Right lung (tissue), 5 donors: ENCODE data around the gene GATAD2B. TPM values are rescaled to one million over a fixed set of nuclear protein-coding genes. Genes with fewer than 3 reads are reported as not detected.
"Not testable (repeated sequence)": the region's sequence is repeated elsewhere in the genome, so short reads cannot be mapped to it uniquely, and the experiment has no call there.

Experiments
- DNase-seq, 2 donors: peaks; one replicate each; pipeline ENCODE4 v3.0.0-alpha.2; 2013
- polyA plus RNA-seq, 5 donors: library from polyadenylated mRNA; unstranded; fragments of 120-200 nt; gene quantifications; one replicate each; pipeline versions ENCODE4 v1.2.1 to v1.2.3, GENCODE V29; 2013; ENCODE audit warnings: inconsistent platforms in 1 of 5, low replicate concordance in 1 of 5; ENCODE audit not compliant: insufficient read length in 5 of 5, insufficient read depth in 1 of 5

Gene GATAD2B
- polyA plus RNA-seq, 5 donors, result 23.4 to 34.0 (median 28.7) TPM

- not testable (repeated sequence) for DNase-seq
Measured at GRCh38 chr1:153895866-153896265, 26.9 kb downstream of the GATAD2B start.

DNA sequence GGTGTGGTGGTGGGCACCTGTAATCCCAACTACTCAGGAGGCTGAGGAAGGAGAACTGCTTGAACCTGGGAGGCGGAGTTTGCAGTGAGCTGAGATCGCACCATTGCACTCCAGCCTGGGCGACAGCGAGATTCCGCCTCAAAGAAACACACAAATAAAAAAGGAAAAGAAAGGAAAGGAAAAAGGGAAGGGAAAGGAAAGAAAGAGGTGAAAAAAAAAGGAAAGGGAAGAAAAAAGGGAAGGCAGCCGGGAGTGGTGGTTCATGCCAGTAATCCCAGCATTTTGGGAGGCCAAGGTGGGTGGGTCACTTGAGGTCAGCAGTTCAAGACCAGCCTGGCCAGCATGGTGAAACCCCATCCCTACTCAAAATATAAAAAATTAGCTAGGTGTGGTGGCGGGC lies 31.7 kb downstream of the GATAD2B start:
- not testable (repeated sequence) for DNase-seq

GRCh38 chr1:153888533-153888932 lies 34.2 kb downstream of the GATAD2B start:
- no peak for DNase-seq

DNA sequence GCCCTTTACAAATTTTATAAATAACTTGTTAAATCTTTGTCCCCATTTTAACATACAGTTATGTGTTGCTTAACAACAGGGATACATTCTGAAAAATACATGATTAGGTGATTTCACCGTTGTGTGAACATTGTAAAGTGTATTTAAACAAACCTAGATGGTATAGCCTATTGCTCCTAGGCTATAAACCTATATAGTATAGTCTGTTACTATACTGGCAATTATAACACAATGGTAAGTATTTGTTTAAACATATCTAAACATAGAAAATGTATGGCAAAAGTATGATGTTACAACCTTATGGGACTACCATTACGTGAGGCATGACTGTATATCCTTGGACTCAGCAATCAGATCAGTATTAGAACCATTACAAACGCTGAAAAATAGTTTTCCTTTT lies 36.6 kb downstream of the GATAD2B start:
- DNase-seq, result no peak

DNA sequence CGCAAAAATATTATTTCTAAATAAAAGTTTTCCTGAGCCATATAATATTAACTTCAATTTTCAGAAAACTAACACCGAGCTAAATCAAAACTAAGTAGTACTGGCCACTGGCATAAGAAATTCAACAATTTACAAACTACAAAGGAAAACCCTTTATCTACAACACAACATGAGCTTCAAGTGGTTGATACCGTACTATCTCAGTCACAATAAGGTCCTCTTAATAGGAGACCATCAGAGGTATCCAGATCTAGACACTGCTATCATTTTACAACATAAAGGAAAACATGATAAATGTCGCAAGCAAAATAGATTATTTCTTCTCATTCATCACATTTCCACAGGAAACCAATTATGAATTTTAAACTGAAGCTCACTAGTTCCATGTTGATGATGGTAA lies 39.5 kb downstream of the GATAD2B start:
- no peak for DNase-seq

DNA sequence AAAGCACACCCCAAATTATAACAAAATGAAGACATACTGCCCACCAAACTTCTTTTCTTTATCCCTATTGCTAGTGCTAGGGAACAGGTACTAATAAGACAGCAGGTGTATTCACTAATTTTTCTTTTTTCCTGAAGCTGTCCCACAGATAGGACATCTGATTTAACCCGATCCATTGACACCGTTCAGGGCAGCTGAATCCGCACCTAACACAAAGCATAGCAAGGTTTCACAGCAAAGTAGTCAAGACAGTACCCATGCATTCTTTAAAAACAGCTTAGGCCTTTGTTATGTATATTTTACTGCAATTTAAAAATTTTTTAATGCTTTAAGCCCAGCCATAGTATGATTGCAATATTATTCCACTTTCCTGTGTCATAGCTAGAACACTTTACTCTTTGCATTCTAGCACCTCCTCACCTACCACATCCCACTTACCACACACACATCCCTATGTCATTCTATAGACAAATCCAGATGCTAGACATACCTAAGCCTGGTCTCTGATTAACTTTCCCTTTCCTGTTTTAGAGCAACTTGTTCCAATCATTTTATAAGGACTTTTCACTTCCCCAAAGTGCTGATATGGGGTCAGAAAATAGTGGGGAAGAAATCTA lies 40.4 kb downstream of the GATAD2B start:
- DNase-seq, result no peak

- peak; percentile 60 to 78 for DNase-seq
Measured at GRCh38 chr1:153881751-153882150, 41.0 kb downstream of the GATAD2B start.

- DNase-seq, result peak; percentile 96 to 98
Measured at GRCh38 chr1:153880962-153881361, 41.8 kb downstream of the GATAD2B start.

- DNase-seq, result no peak
Measured at GRCh38 chr1:153880024-153880423, 42.7 kb downstream of the GATAD2B start.

GRCh38 chr1:153877112-153877511 lies 45.7 kb downstream of the GATAD2B start:
- DNase-seq, result no peak

DNA sequence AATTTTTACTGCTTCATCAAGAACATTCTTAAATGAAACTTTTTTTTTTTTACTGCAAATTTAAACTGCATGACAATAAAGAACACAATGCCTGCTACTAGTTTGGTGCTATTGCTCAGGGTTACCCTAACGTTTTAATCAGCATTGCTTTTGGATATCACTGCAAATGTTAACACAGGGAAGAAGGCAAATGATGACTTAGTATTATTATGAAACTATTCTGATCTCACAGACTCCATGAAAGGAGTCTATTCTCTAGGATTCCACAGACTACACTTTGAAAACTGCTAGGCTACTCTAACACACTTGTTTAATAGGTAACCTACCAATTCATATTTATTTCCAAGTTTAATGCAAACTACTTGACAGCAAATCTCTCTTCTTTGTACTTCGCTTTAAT lies 49.8 kb downstream of the GATAD2B start:
- no peak for DNase-seq

- DNase-seq, result no peak
Measured at GRCh38 chr1:153872331-153872730, 50.4 kb downstream of the GATAD2B start.

DNA sequence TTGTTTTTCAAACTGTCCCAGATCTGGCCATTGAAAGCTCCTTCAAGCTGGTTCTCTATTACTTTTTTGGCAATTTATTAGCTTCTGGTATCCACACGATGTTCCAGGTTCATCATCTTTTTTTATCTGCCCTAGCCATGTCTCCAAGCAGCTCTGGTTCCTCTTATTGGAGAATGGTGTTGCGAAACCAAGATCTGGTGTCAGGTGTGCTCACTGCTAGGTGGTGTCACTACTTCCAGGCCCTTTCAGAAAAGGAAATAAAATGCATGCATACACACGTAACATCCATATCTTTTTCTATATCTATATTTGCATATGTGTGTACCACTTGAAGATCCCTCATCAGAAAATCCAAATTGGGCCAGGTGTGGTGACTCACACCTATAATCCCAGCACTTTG lies 53.3 kb downstream of the GATAD2B start:
- DNase-seq, result no peak

- no peak for DNase-seq
Measured at GRCh38 chr1:153866045-153866850, 56.5 kb downstream of the GATAD2B start.

- DNase-seq, result no peak
Measured at GRCh38 chr1:153860285-153860684, 62.5 kb downstream of the GATAD2B start.

DNA sequence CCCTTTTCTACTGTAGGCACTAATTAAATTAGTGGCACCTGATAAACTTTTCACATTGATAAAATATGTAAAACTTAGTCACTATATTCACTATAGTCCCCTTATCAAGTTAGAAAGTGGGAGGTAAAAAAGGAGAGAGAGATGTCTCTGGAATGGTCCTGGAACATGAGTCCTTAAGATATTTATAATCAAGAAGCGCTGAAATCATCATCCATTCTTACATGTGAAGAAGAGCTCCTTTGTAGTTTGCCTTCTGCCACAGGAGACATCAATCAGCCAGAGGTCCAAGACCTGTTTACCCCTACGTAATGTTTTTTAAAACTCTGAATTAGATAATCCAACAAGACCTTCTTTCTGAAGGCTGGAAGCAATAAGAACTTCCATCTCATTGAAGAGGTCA lies 65.3 kb downstream of the GATAD2B start:
- DNase-seq, result no peak

GRCh38 chr1:153856763-153857162 lies 66.0 kb downstream of the GATAD2B start:
- no peak for DNase-seq

GRCh38 chr1:153852170-153852569 lies 70.6 kb downstream of the GATAD2B start:
- DNase-seq, result no peak

DNA sequence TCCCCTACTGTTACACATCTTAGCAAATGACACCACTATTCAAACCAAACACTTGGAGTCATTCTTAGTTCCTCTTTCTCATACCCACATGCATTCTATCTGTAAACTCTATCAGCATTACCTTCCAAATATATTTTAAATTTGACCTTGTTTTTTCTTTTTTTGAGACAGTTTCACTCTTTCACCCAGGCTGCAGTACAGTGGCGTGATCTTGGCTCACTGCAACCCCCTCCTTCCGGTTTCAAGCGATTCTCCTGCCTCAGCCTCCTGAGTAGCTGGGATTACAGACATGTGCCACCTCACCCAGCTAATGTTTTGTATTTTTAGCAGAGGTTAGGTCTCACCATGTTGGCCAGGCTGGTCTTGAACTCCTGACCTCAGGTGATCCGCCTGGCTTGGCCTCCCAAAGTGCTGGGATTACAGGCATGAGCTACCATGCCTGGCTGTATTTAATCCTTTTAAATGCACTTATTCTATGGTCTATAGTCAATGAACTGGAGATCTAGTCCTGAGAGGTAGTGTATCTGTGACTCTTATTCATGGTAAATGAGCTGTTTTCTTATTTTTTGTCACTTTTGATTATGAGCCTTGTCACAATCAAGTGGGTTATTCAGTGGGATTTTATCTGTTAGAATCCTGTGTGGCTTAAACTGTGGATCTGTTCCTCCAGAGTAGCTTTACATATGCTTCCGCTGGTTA lies 73.1 kb downstream of the GATAD2B start:
- DNase-seq, result no peak

GRCh38 chr1:153848805-153849204 lies 74.0 kb downstream of the GATAD2B start:
- DNase-seq, result no peak

GRCh38 chr1:153845158-153845557 lies 77.6 kb downstream of the GATAD2B start:
- no peak for DNase-seq

DNA sequence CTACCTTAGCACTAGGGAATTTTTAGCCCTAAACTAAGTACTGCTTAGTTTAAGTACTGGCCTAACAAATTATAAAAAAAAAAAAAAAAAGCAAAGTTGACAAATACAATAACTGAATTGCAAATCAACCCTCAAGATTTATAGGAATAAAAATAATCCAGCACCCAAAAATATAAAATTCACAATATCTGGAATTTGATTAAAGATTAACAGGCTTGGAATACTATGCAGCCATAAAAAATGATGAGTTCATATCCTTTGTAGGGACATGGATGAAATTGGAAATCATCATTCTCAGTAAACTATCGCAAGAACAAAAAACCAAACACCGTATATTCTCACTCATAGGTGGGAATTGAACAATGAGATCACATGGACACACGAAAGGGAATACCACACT lies 78.4 kb downstream of the GATAD2B start:
- not testable (repeated sequence) for DNase-seq

- no peak for DNase-seq
Measured at GRCh38 chr1:153842006-153842471, 80.7 kb downstream of the GATAD2B start.
